Fibroblast of peridontal ligament (primary cell): ENCODE data around the gene ADAMTS12.
A peak's percentile ranks its signal among the peaks of the same experiment; 100 is the strongest.

ENCODE experiments used
- DNase-seq: peaks from one replicate; pipeline ENCODE4 v3.0.0-alpha.2; 2010; ENCODE audit errors: extremely low read depth

ADAMTS12 gene

DNA sequence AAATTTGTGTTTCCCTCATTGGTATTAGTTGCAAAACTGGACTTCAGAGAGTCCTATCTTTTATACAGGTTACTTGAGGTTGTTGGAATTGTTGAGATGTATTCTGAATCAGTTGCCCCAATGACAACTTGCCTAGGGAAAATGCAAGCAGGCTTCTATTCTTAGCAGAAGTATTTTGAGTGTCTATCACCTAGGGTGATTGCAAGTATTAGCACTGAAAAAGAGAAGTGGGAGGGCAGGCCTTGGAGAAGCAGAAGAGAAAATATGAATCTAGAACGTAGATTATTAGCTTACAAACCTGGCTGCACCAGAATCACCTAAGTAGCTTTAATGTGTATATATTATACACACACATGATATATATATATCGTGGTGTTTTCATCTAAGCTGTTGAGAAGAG lies 43.2 kb downstream of the ADAMTS12 start:
- no peak for DNase-seq

DNA sequence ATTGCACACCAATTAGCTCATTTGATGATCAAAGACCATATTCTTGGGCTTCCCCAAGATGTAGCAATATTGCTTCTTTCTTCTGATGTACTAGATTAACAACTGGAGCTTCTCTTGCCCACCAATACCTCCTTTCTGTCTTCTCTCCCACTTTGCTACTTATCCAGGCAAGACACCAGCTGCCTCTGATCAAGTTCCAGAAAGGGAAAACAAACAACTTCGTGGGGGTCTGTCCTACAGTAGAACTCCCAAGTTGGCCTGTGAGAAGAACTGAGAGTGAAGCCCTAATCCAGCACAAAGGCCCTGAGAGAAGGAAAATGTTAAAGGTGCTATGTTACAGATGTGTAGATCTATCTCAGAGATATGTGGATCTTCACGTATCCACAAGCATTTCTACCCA lies 44.9 kb downstream of the ADAMTS12 start:
- DNase-seq, result no peak

DNA sequence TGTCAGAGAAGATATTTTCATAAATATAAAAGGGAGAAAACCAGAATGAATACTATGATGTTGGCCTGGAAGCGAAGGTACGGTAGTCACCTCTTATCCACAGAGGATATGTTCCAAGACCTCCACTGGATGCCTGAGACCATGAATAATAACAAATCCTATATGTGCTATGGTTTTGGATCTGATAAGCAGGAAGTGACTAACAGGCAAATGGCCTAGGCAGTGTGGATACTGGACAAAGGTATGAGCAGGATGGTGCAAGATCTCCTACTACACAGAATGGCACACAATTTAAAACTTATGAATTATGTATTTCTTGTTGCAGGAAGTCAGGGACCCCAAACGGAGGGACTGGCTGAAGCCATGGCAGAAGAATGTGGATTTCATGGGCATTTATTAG lies 48.2 kb downstream of the ADAMTS12 start:
- DNase-seq, result no peak

DNA sequence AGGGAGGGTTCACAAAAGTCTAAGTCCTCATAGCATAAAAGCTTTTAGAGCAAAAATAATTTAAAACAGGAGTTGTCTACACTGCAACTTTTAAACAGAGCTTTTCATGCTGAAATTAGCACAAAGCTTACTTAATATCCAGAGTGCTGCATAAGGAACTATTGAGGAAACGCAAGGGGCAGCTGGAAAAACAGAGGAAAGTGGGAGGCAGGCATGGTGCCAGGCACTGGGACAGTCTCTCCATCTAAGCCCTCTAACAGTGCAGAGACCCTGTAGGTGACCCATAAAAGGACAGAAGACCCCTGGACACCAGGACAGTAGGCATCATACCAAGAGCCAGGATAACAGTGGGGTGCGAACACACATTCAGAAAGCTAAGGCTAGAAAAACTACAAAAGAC lies 49.3 kb downstream of the ADAMTS12 start:
- DNase-seq, result no peak

DNA sequence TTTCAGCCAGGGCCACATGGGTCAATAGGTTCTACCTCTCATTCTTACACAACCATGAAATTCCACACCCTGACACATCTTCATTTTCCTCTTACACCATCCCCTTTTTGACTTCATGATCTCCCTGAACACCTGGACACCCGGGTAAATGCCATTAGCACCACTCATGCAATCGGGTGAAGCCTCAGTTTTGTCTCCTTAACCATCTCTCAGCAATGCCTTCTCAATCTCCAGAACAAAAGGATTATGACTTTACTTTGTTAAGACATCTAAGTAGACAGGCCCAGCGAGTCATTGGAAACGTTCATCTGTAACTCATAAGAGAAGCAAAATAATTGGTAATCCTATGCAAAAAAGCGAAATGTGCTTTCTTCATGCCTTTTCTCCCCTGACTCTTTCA lies 49.9 kb downstream of the ADAMTS12 start:
- DNase-seq, result no peak

DNA sequence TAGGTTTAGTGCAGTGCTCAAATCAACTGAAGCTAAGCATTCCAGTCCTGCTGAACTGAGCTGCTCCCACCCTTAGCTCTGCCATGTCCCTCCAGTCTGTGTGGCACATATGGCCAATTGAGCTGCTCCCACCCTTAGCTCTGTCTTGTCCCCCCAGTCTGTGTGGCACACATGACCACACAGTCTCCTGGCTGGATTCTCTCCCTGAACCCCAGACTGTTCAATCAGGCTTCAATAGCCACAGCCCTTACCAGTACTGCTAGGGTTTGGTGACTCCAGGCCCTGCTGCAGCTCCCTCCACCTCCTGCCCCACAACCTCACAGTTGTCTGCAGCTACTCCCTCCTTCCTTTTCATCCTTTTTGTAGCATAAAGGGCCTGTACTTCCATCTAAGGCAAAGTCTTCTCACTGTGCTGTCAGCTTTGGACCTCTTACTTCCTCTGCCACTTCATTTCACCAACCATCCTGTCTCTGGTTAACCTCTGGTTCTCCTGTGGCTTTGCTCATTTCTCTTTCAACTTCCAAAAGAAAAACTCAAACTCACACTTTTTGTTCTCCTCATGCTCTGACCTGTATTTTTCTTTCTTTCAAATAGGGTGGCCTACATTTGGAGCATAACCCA lies 50.8 kb downstream of the ADAMTS12 start:
- DNase-seq, result no peak

DNA sequence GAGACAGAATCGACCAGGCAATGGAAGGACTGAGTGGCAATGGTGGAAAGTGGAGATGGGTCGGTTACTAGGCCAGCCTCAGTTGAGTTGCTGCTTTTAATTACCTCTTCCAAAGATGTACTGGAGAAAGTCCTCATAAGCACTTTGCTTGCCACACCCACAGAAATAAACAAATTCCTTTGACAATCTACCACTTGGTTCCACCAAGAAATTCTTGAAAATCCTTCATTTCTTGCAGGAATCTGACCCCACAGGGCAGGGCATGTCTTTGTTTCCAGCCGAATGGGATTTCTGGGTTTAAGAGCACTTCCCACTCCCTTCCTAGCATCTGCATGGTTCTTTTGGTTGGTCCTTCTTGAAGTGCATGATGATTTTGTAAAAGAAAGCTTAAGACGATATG lies 54.5 kb downstream of the ADAMTS12 start:
- DNase-seq, result peak; percentile 40

DNA sequence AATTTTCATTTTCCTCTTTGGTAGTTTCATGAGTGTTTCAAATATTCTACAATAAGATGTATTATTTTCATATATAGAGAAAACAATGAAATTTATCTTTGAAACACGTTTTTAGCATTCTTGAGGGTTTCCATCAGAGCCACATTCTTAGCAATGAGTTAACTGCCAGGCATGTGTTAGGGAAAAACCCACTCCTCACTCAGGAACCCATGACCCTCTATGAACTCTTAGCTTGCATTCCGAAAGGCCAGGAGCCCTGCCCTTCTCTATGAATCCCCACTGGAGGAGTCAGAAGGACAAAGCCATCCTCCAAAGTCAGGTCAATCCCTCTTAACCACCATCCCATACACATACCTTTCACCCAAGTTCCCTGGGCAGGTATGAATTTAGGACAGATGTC lies 57.5 kb downstream of the ADAMTS12 start:
- no peak for DNase-seq

DNA sequence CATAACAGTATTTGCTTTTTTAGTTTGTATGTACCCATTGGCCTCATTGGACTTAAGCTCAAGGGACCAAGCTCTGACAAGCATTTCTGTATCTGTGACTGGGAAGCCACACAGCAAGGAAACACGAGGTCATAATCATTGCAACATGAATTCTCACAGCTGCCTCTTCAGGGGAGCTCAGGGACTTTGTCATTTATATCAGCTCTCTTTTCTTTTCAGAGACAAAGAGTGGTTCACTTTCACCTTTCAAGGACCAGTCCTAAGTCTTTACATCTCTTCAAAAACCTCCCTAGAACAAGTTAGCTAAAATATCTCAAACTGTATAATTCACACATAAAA lies 58.6 kb downstream of the ADAMTS12 start:
- no peak for DNase-seq

DNA sequence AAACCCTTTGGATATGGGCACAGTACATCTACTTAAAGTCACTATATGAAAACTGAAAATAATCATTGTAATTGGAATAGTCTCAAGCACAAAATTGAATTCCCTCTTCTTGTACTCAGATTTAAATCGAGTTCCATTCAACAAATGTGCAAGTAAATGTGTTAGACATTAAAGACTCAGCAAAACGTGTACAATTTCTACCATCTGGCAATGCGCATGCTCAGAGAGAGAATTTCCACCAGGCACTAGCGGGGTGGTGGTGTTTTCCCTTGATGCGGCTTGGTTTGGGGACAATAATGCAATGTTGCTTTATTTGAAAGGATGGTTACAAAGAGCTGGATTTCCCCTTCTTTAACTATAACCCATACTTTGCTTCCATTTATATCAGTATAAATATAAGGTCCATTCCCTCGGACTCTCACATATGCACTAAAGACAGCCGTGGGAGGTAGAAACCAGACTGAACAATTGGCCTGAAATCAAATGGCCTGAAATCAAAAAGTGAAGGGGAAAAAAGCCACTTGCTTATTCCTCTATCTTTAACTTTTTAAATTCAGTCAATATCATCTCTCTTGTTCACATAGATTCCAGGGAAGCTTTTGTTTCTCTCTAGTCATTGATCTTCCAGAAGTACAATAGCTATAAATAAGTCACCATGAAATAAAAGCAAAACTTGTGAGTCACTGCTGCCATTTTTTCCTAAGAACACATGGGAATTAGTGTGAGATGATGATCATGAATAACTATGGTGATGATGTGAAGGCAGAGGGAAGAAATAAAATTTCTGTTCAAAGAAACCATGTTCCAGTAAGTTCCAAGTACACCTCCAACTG lies 59.2 kb downstream of the ADAMTS12 start:
- DNase-seq, result peak; percentile 24

DNA sequence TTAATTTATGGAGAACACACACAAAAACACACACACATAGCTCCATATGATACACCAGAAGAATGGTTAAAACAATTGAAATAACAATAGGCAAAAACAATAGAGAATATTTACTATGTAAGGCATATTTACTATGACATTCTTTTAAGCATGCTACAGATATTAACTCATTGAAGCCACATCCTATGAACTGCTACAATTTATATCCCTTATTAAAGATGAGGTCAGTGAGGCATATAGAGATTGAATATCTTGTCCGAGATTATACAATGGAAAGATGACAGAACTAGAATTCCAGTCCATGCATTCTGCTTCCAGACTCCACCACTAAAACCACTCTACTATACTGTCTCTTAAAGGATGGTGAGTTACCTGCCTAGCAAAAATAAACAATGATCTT lies 60.7 kb downstream of the ADAMTS12 start:
- DNase-seq, result no peak

DNA sequence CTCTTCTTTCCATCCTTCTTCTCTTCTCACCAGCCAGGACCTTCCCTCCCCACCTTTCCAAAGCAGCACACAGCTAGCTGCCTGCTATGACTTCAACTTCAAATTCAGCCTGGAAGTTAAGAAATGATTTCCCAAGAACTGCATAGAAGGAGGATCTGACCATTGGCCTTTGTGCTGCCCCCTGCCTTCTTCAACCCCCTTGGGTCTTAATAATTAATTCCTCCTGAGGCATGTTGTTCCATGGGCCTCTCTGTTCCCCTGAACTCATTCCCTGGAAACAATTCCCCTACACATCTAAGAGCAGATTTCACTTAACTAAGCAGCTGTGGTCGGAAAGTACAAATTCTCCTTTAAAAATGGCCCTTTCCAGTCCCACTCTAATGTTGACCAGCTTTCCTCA lies 62.4 kb downstream of the ADAMTS12 start:
- DNase-seq, result no peak

DNA sequence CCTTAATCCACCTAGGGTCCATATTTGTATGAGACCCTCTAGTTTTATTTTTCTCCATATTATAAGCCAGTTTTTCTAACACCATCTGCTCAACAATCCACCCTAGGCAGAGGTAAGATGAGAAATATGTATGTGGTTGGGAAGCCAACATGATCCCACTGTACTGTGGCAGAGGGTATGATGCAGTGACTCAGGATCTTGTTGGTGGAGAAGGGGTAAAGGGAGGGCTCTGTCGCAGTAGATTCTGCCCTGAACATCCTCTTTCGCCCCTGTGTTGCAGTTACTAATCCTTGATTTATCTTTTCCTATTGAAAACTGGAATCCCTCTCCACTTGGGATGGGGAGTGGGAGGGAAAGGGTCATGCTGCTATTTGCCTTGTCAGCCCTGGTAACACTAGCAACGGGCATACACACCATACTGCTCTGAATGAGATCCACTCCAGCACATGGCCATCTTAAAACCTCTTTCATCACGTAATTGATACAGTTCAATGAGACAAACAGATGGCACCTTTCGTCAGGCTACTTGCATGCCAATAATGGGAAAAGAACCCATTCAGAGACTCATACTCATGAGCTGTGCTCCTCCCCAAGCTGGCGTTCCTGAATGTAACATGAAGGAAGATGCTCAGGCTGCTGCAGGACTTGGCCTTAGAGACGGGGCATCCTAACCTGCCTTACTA lies 63.0 kb downstream of the ADAMTS12 start:
- no peak for DNase-seq

DNA sequence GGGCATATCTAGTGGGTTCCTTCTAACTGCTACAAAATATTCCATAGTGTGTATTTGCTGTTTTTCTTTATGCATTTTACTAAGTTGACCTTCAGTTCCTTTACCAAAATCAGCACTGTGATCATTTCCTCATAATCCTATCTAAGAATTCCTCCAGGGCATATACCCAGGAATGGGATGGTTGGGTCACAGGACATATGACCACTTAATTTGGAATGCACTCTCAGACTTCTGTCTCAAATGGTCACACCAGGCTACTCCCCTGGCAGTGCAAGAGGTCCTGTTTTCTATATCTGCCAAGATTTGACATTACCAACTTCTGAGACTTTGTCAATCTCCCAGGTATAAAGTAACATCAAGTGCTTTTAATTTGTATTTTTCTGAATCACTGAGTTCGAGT lies 63.9 kb downstream of the ADAMTS12 start:
- DNase-seq, result no peak

DNA sequence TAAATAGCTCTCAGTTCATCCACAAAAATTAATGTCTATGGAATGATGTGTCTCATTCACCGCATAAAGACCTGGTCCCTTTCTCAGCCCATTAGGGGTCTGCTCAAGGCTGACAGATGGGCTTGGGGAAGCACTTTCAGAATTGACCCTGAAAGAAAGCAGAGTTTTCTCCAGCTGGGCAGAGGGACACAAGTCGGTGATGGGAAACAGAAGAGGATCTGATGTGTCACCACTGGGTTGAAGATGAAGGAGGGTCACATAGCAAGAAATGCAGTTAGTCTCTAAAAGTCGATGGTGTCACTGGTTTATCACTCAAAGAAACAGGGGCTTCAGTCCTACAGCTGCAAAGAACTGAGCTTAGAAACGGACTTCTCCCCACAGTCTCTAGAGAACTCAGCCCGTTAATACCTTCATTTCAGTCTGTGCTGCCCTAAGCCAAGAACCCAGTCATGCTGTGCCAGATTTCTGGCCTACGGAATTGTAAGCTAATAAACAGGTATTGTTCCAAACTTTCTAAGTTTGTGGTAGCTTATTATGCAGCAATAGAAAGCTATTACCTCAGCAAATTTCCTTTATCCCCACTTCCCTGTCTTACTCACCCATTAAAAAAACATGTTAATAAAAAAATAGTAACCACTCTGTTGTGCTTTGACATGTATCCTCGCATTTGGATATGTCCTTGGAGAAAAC lies 64.6 kb downstream of the ADAMTS12 start:
- no peak for DNase-seq

DNA sequence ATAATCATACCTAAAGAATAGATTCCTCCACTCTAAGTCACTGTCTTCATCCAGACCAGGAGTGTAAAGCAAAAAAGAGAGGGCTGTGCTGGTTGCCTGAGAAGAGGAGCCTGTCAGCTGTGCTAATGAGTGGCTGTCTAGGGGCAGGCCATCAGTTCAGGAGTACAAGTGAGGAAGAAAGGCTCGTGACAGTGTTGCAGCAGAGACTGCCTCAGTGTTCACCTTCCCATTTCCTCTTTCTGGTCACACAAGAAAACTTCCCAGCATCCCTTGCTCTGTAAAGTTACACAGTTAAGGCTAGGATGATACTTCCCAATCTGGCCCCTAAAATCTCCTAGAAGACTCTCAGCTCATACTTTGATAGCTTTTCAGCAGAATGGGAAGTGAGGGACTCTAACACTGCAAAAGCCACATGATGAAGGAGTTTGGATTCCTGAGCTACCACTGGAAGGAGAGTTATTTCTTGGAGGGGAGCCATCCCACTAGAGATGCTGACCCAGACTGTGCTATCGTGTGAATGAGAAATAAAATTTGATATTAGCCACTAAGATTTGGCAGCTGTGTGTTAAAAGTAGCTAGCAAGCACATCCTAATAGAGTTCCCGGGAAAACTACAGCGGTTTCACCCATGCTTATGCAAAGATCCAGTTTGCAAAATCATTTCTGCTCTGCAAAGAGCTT lies 67.1 kb downstream of the ADAMTS12 start:
- DNase-seq, result peak; percentile 94

DNA sequence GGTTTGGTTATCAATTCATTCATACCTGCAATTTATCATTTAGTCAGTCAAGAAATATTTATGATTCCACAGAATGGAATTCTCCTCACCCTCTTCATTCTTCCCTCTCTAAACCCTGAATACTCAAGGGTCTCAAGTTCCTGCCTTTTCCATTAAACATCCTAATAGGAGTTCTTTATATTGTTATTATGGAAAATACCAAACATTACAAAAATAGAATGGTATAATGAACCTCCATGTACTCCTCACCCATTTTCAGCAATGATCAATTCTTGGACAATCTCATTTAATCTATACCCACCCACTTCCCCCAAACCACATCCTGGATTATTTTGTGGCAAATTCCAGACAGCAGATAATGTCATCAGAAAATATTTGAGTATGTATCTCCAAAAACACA lies 74.5 kb downstream of the ADAMTS12 start:
- no peak for DNase-seq

DNA sequence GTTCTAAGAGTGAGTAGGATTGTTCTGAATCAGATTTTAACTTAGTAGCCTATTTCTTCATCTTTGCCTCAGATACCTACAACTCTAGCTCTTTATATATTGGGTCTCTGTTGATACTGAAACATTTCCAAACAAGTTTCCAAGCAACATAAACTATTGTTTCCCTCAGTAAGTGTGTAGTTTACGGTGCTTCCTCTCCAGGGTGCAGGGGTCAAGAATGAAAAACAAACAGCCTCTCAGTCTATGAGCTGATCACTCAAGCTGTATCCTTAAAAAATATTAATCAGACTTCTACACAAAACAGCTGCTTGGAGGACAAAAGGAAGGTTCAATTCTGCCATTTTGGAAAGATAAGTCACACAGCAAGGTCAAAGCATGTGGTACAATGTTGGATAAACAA lies 75.0 kb downstream of the ADAMTS12 start:
- peak; percentile 73 for DNase-seq

DNA sequence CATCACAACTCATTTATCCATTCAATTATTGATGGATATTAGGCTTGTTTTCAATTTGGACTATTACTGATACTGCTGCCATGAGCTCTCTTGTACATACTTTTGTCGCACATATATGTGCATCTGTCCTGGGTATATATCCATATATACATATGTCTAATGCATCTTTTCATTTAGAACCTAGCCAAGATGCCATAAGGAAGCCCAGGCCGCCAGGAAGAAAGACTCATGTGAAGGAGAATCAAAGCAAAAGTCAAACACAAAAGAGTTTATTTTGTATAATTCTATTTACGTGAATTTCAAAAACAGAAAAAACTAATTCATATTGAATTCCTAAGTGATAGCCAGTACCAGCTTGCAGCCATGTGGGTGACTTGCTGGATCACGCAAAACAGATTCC lies 79.0 kb downstream of the ADAMTS12 start:
- no peak for DNase-seq

DNA sequence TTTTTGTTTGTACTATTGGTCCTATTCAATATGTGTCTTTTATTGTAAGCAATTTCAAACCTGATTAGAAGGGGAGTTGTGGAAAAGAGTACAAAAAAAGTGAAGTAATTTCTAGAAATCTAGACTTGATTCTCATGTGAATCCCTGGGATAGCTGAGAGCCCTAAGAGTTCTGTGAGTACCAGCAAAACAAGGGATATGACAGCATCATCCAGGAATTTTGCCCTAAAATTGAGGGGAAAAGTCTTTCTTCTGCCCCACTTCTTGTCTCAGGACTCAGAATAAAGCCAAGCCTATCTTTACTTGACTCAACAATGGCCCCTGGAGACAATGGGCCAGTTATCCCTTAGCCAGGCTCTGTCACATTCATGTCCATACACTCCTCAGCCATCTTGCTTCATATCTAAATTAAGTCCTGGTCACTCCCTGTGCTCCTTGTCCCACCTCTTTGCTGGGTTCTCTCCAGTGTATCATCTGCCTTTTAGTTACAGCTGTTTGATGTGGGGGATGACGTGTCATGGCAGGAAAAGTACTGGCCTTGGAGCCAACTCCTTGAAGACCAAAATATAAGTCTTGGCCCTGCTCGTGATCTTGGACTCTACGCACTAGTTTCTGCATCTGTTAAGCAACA lies 81.2 kb downstream of the ADAMTS12 start:
- DNase-seq, result peak; percentile 33

DNA sequence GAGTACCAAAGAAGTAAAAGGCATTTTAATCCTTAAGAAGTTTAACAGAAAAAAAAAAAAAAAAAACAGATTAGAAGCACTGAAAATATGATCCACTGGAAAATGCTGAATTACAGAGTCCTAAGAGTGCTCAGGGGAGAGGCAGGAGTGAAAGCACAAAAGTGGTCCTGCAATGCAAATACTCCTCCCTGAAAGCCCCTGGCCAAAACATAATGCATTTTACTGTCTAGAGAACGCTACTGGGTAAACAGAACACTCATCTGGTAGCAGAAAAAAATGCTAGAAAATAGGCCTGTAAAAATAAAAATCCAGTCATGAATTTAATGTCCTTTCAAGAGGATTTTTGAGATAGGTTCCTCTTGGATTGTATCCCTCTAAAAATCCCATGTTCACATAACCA lies 81.9 kb downstream of the ADAMTS12 start:
- no peak for DNase-seq

DNA sequence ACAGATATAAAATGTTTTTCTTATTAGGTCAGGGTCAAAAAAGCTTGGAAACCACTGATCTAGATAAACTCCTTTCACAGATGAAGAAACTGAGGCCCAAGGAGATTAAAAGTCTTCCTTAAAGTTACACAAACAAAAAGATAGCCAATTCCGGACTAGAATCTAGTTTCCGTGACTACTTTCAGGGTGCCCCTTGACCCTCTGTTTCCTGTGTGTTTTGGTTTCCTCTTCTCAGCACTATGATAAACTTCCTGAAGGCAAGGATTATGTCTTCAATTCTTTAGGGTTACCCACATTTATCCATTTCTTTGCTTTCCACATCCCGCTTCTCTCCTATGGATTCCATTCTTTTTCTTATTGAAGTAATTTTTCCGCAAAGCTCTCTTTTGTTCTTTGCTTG lies 83.1 kb downstream of the ADAMTS12 start:
- no peak for DNase-seq
